ENCODE results near the gene IL24.
"Not testable (repeated sequence)": the region's sequence is repeated elsewhere in the genome, so short reads cannot be mapped to it uniquely, and the experiment has no call there.

Gene IL24

DNA sequence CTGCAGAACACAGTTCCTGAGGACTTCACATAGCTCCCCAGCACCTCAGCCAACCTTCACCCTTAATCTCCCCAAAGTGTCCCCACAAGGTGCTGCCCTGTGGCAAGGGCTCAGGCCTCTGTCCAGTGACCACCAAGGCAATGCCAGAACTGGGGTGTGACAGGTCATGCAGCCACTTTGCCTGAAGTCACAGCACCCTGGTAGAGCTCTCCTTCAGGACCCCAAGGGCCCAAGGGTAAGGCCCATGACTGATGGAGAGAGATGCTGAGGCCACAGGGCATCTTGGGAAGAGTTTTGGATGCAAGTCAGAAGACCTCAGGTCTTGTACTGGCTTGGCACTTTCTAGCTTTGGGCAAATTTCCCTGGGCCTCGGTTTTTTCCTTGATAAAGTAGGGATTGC is 25.3 kb downstream of the IL24 start:
- no peak overlapping the region for H3K27ac Mint-ChIP-seq

DNA sequence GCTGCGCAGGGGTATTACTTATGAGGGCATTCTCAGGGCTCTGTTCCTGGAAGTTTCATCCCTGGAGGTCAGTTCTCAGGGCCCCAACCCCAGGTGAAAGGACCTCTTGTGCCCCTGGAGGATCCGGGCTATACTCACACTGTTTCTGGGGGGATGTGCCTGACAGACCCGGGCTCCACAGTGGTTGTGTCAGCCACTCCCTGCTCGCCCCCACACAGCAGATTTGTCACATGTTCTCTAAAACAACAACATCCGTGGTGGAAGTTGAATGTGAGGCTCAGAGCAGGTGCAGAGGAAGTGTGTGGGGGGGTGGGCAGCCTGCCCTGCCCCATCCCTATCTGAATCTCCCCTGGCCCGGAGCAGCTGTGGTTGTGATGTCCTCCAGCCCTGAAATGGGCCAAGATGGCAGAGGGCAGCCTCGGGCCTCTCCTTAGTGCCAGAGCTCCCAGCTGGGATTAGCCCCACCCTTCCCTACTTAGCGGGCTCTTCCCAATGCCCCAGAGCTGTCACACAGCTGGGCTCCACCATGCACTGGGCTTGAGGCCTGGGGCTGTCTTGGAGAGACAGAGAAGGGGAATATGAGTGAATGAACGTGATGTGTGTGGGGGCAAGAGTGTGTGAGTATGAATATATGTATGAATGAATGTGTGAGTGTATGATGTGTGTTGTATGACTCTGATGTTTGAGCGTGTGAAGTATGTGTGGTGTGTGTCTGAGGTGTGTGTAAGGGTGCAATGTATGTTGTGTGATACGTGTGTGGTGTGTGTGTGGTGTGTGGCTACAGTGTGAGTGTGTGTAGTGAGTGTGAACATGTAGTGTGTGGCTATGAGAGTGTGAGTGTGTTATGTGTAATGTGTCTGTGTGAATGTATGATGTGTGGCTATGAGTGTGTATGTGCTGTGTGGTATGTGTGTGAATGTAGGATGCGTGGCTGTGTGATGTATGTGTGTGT is 26.0 kb downstream of the IL24 start:
- no peaks in the 10 kb centered on the region for H3K27me3 Mint-ChIP-seq
- peaks cover 5% of the 10 kb centered on the region for H3K36me3 Mint-ChIP-seq (ENCODE audit: low read depth)
- no peak overlapping the region for H3K4me3 Mint-ChIP-seq
- H3K27ac Mint-ChIP-seq: no peak overlapping the region
- peaks cover 26% of the 10 kb centered on the region for H3K4me1 Mint-ChIP-seq (ENCODE audit: low read depth)
- no peaks in the 10 kb centered on the region for H3K9me3 Mint-ChIP-seq

More for the DNA sequence above, 25.3 kb downstream of the IL24 start:
- H3K4me3 Mint-ChIP-seq: no peak overlapping the region
- H3K9me3 Mint-ChIP-seq: no peaks in the 10 kb centered on the region
- peaks cover 26% of the 10 kb centered on the region for H3K4me1 Mint-ChIP-seq (ENCODE audit: low read depth)
- no peaks in the 10 kb centered on the region for H3K27me3 Mint-ChIP-seq
- peaks cover 13% of the 10 kb centered on the region for H3K36me3 Mint-ChIP-seq (ENCODE audit: low read depth)

DNA sequence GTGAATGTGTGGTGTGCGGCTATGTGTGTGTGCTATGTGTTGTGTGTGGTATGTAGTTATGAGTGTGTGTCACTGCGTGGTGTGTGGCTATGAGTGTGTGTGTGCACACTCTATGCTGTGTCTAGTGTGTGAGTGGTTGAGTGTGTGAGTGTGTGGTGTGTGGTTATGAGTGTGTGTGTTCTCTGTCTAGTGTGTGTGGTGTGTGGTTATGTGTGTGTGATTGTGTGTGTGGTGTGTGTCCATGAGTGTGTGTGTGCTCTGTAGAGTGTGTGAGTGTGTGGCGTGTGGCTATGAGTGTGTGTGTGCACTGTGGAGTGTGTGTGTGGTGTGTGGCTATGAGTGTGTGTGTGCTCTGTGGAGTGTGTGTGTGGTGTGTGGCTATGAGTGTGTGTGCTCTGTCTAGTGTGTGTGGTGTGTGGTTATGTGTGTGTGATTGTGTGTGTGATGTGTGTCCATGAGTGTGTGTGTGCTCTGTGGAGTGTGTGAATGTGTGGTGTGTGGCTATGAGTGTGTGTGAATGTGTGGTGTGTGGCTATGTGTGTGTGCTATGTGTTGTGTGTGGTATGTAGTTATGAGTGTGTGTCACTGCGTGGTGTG is 26.8 kb downstream of the IL24 start:
- not testable (repeated sequence) for H3K9me3 Mint-ChIP-seq; H3K4me3 Mint-ChIP-seq; H3K36me3 Mint-ChIP-seq (ENCODE audit: low read depth); H3K27me3 Mint-ChIP-seq; H3K27ac Mint-ChIP-seq
- H3K4me1 Mint-ChIP-seq (ENCODE audit: low read depth): peaks cover 30% of the 10 kb centered on the region

DNA sequence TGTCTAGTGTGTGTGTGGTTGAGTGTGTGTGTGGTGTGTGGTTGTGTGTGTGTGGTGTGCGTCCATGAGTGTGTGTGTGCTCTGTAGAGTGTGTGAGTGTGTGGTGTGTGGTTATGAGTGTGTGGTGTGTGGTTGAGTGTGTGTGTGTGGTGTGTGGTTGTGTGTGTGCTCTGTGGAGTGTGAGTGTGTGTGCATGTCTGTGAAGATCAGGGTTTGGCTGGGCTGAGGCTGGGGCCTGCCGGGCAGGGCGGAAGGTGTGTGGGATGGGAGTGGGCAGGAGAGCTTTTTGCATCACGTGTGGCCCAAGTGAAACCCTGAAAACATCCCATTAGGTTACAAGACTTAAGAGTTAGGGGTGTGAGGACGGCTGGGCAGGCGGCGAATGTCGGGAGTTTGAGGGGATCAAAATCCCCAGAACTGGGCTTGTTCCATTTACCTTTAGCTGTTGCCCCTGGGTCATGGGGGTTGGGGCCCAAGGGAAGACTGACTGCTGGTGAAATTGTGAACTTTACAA is 27.4 kb downstream of the IL24 start:
- Mint-ChIP-seq H3K36me3 (ENCODE audit: low read depth) (peaks cover 3% of the 10 kb centered on the region), H3K27ac (no peak overlapping the region), H3K27me3 (no peaks in the 10 kb centered on the region), H3K4me1 (ENCODE audit: low read depth) (peaks cover 33% of the 10 kb centered on the region), H3K4me3 (no peak overlapping the region), H3K9me3 (no peaks in the 10 kb centered on the region)

DNA sequence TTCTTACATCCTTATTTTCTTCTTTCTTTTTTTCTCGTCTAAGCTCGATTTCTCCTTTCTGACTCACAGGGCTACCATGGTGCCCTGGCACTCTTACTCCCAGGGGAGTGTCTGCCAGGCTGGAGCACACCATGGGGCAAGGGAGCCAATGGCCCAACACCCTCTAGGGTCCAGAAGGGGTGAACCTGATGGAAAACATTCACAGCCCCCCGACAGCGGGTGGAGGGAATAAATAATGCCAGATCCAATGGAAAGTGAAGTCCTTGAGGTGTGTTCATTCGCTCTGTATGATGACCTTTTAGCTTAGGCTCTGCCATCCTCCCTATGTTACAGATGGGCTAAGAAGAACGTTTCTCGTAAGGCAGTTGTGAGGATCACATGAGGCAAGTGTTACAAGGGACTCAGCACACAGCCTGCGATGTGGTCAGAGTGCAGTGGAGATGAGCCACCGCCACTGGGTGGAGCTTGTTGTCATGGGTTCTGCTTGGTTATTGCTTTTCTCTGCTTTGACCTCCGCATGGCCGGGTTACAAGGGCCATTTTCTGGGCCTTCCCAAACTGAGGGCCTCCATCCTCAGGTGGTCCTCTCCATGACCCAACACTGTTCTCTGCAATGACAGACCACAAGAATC is 28.0 kb downstream of the IL24 start:
- peaks cover 38% of the 10 kb centered on the region for H3K4me1 Mint-ChIP-seq (ENCODE audit: low read depth)
- no peak overlapping the region for H3K4me3 Mint-ChIP-seq
- no peak overlapping the region for H3K27ac Mint-ChIP-seq

DNA sequence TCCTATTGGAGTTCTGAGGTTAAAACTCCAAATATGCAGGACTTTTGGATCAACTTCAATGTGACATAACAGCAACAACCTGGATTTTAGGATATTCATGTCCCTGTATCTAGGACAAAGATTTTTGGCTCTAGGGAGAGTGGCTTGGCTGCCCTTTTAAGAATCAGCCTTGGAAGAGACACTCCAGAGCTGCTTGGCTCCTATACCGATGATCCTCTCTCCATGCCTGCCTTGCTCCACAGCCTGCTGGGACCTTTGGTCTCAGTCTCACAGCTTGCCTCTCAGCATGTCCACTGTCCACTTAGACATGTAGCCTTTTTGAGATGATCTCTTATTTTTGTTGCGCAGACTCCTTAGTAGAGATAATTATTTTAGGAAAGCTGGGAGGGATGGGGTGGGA is 29.0 kb downstream of the IL24 start:
- Mint-ChIP-seq H3K9me3 (no peaks in the 10 kb centered on the region), H3K4me1 (ENCODE audit: low read depth) (peaks cover 49% of the 10 kb centered on the region), H3K27ac (peak overlapping the region; percentile 45), H3K36me3 (ENCODE audit: low read depth) (no peaks in the 10 kb centered on the region), H3K27me3 (no peaks in the 10 kb centered on the region), H3K4me3 (no peak overlapping the region)

More for the DNA sequence above, 28.0 kb downstream of the IL24 start:
- no peaks in the 10 kb centered on the region for H3K27me3 Mint-ChIP-seq
- H3K9me3 Mint-ChIP-seq: no peaks in the 10 kb centered on the region
- no peaks in the 10 kb centered on the region for H3K36me3 Mint-ChIP-seq (ENCODE audit: low read depth)

DNA sequence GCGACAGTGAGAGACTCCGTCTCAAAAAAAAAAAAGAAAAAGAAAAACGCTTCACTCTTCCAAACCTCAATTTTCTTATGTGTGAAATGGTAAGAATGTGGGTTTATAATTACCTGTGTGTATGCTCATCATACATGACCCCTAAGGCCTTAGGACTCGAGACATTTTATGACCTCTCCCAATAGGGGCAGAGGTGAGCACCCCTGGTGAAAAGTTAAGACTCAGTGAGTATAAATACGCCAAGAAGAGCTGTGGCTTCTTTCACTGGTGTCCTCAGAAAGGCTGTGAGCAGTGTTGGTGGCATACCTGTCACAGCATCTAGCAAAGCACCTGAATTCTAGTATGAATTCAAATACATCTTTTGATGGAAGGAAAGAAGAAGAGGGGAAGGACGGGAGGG is 32.3 kb downstream of the IL24 start:
- Mint-ChIP-seq H3K9me3 (no peaks in the 10 kb centered on the region), H3K27ac (peak overlapping the region; percentile 97), H3K4me1 (ENCODE audit: low read depth) (peaks cover 72% of the 10 kb centered on the region), H3K27me3 (no peaks in the 10 kb centered on the region), H3K36me3 (ENCODE audit: low read depth) (no peaks in the 10 kb centered on the region), H3K4me3 (peak overlapping the region; percentile 69)

DNA sequence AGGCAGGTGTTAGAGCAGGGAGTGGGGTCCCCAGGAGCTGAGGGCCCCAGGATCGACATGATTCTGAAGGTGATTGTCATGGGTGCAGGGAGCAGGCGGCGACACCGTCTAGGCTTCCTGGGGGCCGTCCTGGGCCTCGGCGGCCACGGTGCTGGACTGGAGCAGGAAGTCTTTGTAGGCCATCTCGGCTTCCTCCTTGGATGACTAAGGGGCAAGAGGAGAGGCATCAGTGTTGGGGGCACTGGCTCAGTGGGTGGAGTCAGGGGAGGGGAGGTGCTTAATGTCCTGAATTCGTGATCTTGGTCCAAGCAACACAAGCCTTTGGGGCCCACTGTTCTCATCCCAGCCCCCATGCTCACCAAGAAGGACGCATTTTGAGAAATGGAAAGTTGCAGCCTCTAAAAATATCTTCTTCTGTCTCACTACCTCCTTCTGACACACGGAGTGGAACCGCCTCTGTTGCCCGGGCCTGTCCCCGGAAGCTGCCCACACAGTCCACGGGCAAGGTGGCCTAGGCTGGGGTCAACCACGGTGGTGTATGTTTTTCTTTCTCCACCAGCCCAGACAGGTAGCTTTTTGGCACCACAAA is 33.1 kb downstream of the IL24 start:
- Mint-ChIP-seq H3K9me3 (no peaks in the 10 kb centered on the region), H3K36me3 (ENCODE audit: low read depth) (no peaks in the 10 kb centered on the region), H3K27ac (peak overlapping the region; percentile 97), H3K4me3 (peak overlapping the region; percentile 69), H3K4me1 (ENCODE audit: low read depth) (peaks cover 72% of the 10 kb centered on the region), H3K27me3 (no peaks in the 10 kb centered on the region)

DNA sequence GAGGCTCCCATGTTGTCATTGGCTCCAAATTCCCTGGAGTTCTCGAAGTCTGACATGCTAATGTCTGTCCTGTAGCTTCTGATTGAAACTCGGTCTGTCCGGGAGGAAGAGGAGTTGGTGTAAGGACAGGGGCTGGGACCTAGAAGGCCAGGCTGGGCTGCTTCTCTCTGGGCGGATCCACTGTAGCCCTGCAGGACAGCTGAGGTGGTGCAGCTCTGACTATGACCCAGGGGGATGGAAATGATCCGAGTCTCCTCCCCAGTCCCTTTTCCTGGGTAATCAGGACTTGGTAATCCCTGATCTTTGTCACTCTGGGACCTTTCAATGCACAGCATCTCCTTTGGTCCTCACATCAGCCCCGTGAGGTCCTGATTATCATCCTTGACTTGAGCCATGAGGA is 34.5 kb downstream of the IL24 start:
- Mint-ChIP-seq H3K9me3 (no peaks in the 10 kb centered on the region), H3K4me3 (no peak overlapping the region), H3K36me3 (ENCODE audit: low read depth) (no peaks in the 10 kb centered on the region), H3K27ac (peak overlapping the region; percentile 52), H3K4me1 (ENCODE audit: low read depth) (peaks cover 65% of the 10 kb centered on the region), H3K27me3 (no peaks in the 10 kb centered on the region)

DNA sequence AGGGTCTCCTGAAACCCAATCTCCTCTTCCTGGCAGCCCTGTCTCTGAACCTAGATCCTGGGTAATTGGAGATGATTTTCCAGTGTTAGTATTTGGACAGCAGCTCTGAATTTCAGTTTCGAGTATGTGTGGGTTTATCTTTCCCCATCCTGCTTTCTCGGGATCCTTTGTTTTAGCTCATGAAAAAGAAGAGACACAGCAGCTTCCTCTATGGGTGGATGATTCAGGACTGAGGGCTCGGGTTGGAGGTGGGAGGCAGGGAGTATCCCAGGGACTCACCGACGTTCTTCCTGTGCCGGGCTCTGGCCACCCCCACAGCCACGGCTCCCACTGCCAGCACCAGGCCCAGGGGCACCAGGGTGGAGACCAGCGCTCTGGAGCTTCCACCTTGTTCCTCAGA is 34.9 kb downstream of the IL24 start:
- Mint-ChIP-seq H3K27me3 (no peaks in the 10 kb centered on the region), H3K4me3 (no peak overlapping the region), H3K27ac (peak overlapping the region; percentile 52), H3K36me3 (ENCODE audit: low read depth) (no peaks in the 10 kb centered on the region), H3K9me3 (no peaks in the 10 kb centered on the region), H3K4me1 (ENCODE audit: low read depth) (peaks cover 63% of the 10 kb centered on the region)

DNA sequence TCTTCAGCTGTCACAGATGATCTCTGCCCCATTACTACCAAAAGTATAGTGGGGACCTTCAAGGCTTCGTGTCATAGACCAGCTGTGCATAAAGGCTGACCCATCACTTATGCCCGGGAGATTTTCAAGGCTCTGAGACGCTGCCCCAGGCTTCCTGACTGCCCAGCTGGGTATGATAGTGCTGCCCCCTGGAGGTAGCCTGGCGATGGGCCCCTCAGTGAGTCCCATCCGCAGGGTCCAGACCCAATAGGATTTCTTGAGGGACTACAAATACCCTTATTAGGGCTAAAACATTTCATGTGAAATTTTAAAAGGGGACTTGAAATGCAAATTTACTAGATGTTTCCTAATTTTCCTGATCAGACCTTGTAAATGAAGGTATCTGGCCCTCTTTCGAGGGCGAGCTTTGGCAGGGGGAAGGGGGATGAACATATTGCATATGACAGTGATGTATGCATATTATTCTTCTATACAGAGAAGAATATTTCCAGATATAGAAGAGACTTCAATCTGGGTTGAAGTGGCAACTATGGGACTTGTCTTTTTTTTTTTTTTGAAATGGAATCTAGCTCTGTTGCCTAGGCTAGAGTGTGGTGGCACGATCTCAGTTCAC is 36.2 kb downstream of the IL24 start:
- Mint-ChIP-seq H3K27me3 (no peaks in the 10 kb centered on the region), H3K4me1 (ENCODE audit: low read depth) (peaks cover 50% of the 10 kb centered on the region), H3K27ac (peak overlapping the region; percentile 60), H3K9me3 (no peaks in the 10 kb centered on the region), H3K36me3 (ENCODE audit: low read depth) (no peaks in the 10 kb centered on the region), H3K4me3 (no peak overlapping the region)

DNA sequence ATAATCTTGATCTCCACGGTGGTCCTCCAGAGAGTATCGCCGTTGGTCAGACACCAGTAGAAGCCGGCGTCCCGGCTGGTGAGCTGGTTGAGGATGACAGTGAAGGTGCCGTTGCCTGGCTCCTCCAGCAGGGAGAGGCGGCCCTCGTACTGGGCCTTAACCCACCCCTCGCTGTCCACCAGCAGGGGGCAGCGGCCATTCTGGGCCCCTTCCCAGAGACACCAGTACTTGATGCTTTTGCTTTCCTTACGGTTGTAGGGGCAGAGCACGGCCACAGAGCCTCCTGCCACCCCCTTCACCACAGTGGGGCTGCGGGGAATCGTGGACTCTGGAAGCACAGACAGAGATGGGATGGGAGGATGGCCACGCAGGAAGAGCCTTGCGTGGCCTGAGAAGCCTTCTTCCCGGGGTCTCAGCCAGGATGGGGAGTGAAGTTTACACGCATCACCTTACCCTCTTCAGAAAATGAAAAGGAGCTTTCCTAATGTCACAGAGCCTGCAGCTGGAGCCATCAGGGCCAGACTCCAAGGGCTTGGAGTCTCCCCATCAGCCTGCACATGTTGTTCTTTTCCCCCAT is 38.3 kb downstream of the IL24 start:
- H3K27ac Mint-ChIP-seq: no peak overlapping the region
- H3K4me1 Mint-ChIP-seq (ENCODE audit: low read depth): peaks cover 30% of the 10 kb centered on the region
- H3K27me3 Mint-ChIP-seq: no peaks in the 10 kb centered on the region
- H3K36me3 Mint-ChIP-seq (ENCODE audit: low read depth): no peaks in the 10 kb centered on the region
- H3K9me3 Mint-ChIP-seq: no peaks in the 10 kb centered on the region
- no peak overlapping the region for H3K4me3 Mint-ChIP-seq

DNA sequence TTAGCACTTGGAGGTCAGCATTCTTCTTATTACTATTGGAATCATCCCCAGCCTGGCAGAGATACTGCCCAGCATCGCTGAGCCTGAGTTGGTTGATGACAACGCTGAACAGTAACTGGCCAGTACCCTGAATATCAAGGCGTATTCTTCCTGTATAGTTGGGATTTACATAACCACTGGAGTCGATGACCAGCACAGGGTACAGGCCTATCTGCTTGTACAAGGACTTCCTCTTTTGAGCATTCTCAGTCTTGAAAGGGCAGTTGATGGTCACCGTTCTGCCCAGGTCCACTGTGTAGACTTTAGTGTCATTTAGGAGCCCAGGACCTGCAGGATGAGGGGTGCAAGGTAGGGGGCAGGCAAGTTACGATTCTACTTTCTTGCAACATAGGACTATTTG is 40.2 kb downstream of the IL24 start:
- no peak overlapping the region for H3K27ac Mint-ChIP-seq
- no peaks in the 10 kb centered on the region for H3K36me3 Mint-ChIP-seq (ENCODE audit: low read depth)
- H3K9me3 Mint-ChIP-seq: no peaks in the 10 kb centered on the region
- H3K4me3 Mint-ChIP-seq: no peak overlapping the region
- H3K4me1 Mint-ChIP-seq (ENCODE audit: low read depth): peaks cover 11% of the 10 kb centered on the region
- H3K27me3 Mint-ChIP-seq: no peaks in the 10 kb centered on the region

DNA sequence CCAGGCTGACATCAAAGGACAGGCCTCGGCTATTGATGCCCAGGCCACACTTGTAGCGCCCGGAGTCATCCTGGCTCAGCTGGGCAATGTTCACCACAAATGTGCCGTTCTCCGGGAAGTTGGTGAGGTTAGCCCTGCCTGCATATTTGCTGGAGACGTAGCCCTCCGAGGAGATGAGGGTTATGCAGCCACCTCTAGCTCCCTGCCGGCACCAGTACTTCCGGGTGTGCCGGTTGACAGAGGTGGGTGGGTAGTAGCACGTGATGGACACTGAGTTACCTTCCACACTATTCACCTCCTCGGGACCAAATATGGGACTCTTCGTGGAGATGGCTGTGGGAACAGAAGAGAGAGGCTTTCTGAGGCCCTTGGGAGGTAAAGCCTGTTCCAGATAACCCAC is 41.9 kb downstream of the IL24 start:
- Mint-ChIP-seq H3K27ac (no peak overlapping the region), H3K27me3 (no peaks in the 10 kb centered on the region), H3K9me3 (no peaks in the 10 kb centered on the region), H3K36me3 (ENCODE audit: low read depth) (no peaks in the 10 kb centered on the region), H3K4me1 (ENCODE audit: low read depth) (no peaks in the 10 kb centered on the region), H3K4me3 (no peak overlapping the region)
